H1 (cell line): Measurements from ENCODE around the gene ALOX15. TPM values are rescaled to one million over a fixed set of nuclear protein-coding genes. Genes with fewer than 3 reads are reported as not detected.

ENCODE experiments used
- CTCF ChIA-PET: fragments of 300-600 bp; sonication (Branson Sonifier 250); formaldehyde crosslinking; loops from one replicate; lab custom pipeline; 2021; ENCODE audit not compliant: partially characterized antibody; lab: Charles Lee
- POLR2A ChIA-PET: fragments of 300-600 bp; sonication (Branson Sonifier 250); formaldehyde crosslinking; loops from one replicate; lab custom pipeline; 2021; ENCODE audit warnings: inconsistent platforms; ENCODE audit not compliant: partially characterized antibody; lab: Charles Lee
- DNase-seq, 2 experiments: peaks; one replicate each; pipeline versions ENCODE4 v3.0.0 to v3.0.0-alpha.2; 2010 to 2022; ENCODE audit warnings: low spot score in 2 of 2, low read depth in 1 of 2, mixed read lengths in 1 of 2
- FAIRE-seq: peaks from 2 replicates; lab custom pipeline; 2011; peaks lifted over from hg19 to GRCh38; lab: Jason Lieb, UNC
- H2AFZ ChIP-seq: 2 replicates; pipeline ENCODE4 v1.8.1; 2012; ENCODE audit warnings: low read length, inconsistent platforms
- H2AK5ac ChIP-seq: 2 replicates; pipeline ENCODE4 v1.6.1; 2013; ENCODE audit warnings: low read depth, low read length
- H2BK120ac ChIP-seq: replicated peaks from 2 replicates; pipeline ENCODE3; 2013; ENCODE audit warnings: low read depth, low read length, inconsistent platforms
- H2BK12ac ChIP-seq: 2 replicates; pipeline ENCODE4 v1.6.1; 2013; ENCODE audit warnings: low read depth, low read length
- H2BK15ac ChIP-seq: 2 replicates; pipeline ENCODE4 v1.6.1; 2013; ENCODE audit warnings: low read length
- H2BK20ac ChIP-seq: 2 replicates; pipeline ENCODE4 v1.6.1; 2013; ENCODE audit warnings: low read length
- H2BK5ac ChIP-seq: 2 replicates; pipeline ENCODE4 v1.6.1; 2013; ENCODE audit warnings: low read depth, low read length
- H3K14ac ChIP-seq: 2 replicates; pipeline ENCODE4 v1.6.1; 2013; ENCODE audit warnings: inconsistent platforms; ENCODE audit not compliant: insufficient read length
- H3K18ac ChIP-seq: 2 replicates; pipeline ENCODE4 v1.6.1; 2013; ENCODE audit warnings: low read length; ENCODE audit errors: extremely low read depth
- H3K23ac ChIP-seq: 2 replicates; pipeline ENCODE4 v1.6.1; 2013; ENCODE audit warnings: inconsistent platforms; ENCODE audit not compliant: insufficient read length
- H3K23me2 ChIP-seq: 2 replicates; pipeline ENCODE4 v1.6.1; 2013; ENCODE audit warnings: low read depth, low read length
- H3K27ac ChIP-seq: 2 replicates; pipeline ENCODE4 v1.6.1; 2011; ENCODE audit warnings: low read depth, low read length, inconsistent platforms
- H3K27me3 ChIP-seq, 4 experiments: replicated peaks in 1 of 4; 1 replicate in 1 of 4; 2 replicates in 3 of 4; pipeline versions ENCODE4 v1.6.1 to v1.8.1; 2011 to 2013; ENCODE audit warnings: low read length in 3 of 4, mild to moderate bottlenecking in 3 of 4, inconsistent platforms in 2 of 4, mixed read lengths in 2 of 4, moderate library complexity in 1 of 4; ENCODE audit not compliant: control insufficient read depth in 3 of 4, insufficient read depth in 3 of 4; ENCODE audit errors: extremely low read depth in 1 of 4
- H3K36me3 ChIP-seq, 4 experiments: 2 replicates each; pipeline versions ENCODE4 v1.6.1 to v1.8.1; 2011 to 2013; ENCODE audit warnings: mild to moderate bottlenecking in 4 of 4, low read length in 3 of 4, moderate library complexity in 2 of 4, control low read depth in 1 of 4, inconsistent platforms in 1 of 4; ENCODE audit not compliant: insufficient read depth in 4 of 4, control insufficient read depth in 2 of 4
- H3K4ac ChIP-seq: replicated peaks from 2 replicates; pipeline ENCODE3; 2013; ENCODE audit warnings: low read length, low read depth, mixed read lengths, inconsistent platforms; ENCODE audit not compliant: insufficient read length
- H3K4me1 ChIP-seq, 4 experiments: replicated peaks in 1 of 4; 1 replicate in 1 of 4; 2 replicates in 3 of 4; pipeline versions ENCODE4 v1.6.1 to v1.8.1; 2011 to 2013; ENCODE audit warnings: low read length in 3 of 4, inconsistent platforms in 2 of 4, mixed read lengths in 1 of 4; ENCODE audit not compliant: insufficient read depth in 4 of 4, control insufficient read depth in 3 of 4
- H3K4me2 ChIP-seq, 2 experiments: 2 replicates each; pipeline versions ENCODE4 v1.6.1 to v1.8.1; 2011 to 2013; ENCODE audit warnings: low read depth in 2 of 2, low read length in 2 of 2, control low read depth in 1 of 2, inconsistent platforms in 1 of 2, mild to moderate bottlenecking in 1 of 2; ENCODE audit not compliant: insufficient read depth in 1 of 2
- H3K4me3 ChIP-seq, 4 experiments: fragments of 200-600, 300-600 bp in 1 of 4; sonication (generic), shearing (Covaris generic), sonication (Bioruptor Twin) in 1 of 4; 2 replicates each; pipeline versions ENCODE4 v1.5.1 to v1.8.1; 2011 to 2016; ENCODE audit warnings: low read length in 4 of 4, low read depth in 3 of 4, control low read depth in 2 of 4, inconsistent platforms in 2 of 4, mild to moderate bottlenecking in 2 of 4, mixed read lengths in 1 of 4, moderate library complexity in 1 of 4; ENCODE audit not compliant: insufficient read depth in 2 of 4; ENCODE audit errors: extremely low read depth in 1 of 4
- H3K56ac ChIP-seq: replicated peaks from 2 replicates; pipeline ENCODE3; 2013; ENCODE audit warnings: low read depth, mild to moderate bottlenecking, mixed read lengths, low read length, inconsistent platforms; ENCODE audit not compliant: insufficient read length
- H3K79me1 ChIP-seq: 2 replicates; pipeline ENCODE4 v1.6.1; 2013; ENCODE audit warnings: low read depth, low read length, control low read depth
- H3K79me2 ChIP-seq, 2 experiments: 2 replicates each; pipeline versions ENCODE4 v1.6.1 to v1.8.1; 2012 to 2013; ENCODE audit warnings: low read length in 2 of 2, mild to moderate bottlenecking in 2 of 2, inconsistent platforms in 1 of 2; ENCODE audit not compliant: insufficient read depth in 2 of 2, control insufficient read depth in 1 of 2
- H3K9ac ChIP-seq, 4 experiments: replicated peaks in 1 of 4; 1 replicate in 1 of 4; 2 replicates in 3 of 4; pipeline versions ENCODE4 v1.6.1 to v1.8.1; 2011 to 2013; ENCODE audit warnings: low read depth in 3 of 4, low read length in 3 of 4, control low read depth in 2 of 4, mild to moderate bottlenecking in 2 of 4, moderate library complexity in 2 of 4, inconsistent platforms in 1 of 4; ENCODE audit errors: extremely low read depth in 1 of 4
- H3K9me3 ChIP-seq, 2 experiments: 2 replicates each; pipeline versions ENCODE4 v1.6.1 to v1.8.1; 2012 to 2013; ENCODE audit warnings: mild to moderate bottlenecking in 2 of 2, moderate library complexity in 2 of 2, control low read depth in 1 of 2, inconsistent platforms in 1 of 2, low read depth in 1 of 2, low read length in 1 of 2, mixed read lengths in 1 of 2; ENCODE audit not compliant: insufficient read depth in 2 of 2
- H4K20me1 ChIP-seq, 2 experiments: replicated peaks in 1 of 2; 2 replicates each; pipeline versions ENCODE3 to v1.8.1; 2011 to 2013; ENCODE audit warnings: inconsistent platforms in 2 of 2, low read length in 2 of 2, mild to moderate bottlenecking in 1 of 2; ENCODE audit not compliant: insufficient read depth in 2 of 2, control insufficient read depth in 1 of 2
- H4K5ac ChIP-seq: 2 replicates; pipeline ENCODE4 v1.6.1; 2013; ENCODE audit warnings: low read length, low read depth, mixed read lengths, inconsistent platforms; ENCODE audit not compliant: insufficient read length
- H4K8ac ChIP-seq: 2 replicates; pipeline ENCODE4 v1.8.0; 2013; ENCODE audit warnings: mild to moderate bottlenecking, moderate library complexity, low read length, inconsistent platforms; ENCODE audit not compliant: insufficient read depth; ENCODE audit errors: extremely low read depth
- H4K91ac ChIP-seq: replicated peaks from 2 replicates; pipeline ENCODE3; 2013; ENCODE audit warnings: low read length, mixed read lengths, inconsistent platforms; ENCODE audit not compliant: insufficient read length
- CBX5 ChIP-seq: fragments of 300-800, 300-1000 bp; sonication (generic); IDR thresholded peaks from 2 replicates; pipeline ENCODE4 v1.7.1; 2016; ENCODE audit warnings: antibody characterized with exemption, low read length, low read depth
- EP300 ChIP-seq, 2 experiments: IDR thresholded peaks; 1 replicate in 1 of 2; 2 replicates in 1 of 2; pipeline ENCODE4 v1.6.1; 2011 to 2012; ENCODE audit warnings: low read depth in 2 of 2, low read length in 2 of 2, mild to moderate bottlenecking in 2 of 2, borderline replicate concordance in 1 of 2, inconsistent platforms in 1 of 2, moderate library complexity in 1 of 2
- GABPA ChIP-seq: IDR thresholded peaks from 2 replicates; pipeline ENCODE4 v1.6.1; 2011; ENCODE audit warnings: mild to moderate bottlenecking, low read length, moderate library complexity, borderline replicate concordance; ENCODE audit not compliant: insufficient read depth
- MAX ChIP-seq: IDR thresholded peaks from 2 replicates; pipeline ENCODE4 v1.6.1; 2012; ENCODE audit warnings: inconsistent platforms
- RBBP5 ChIP-seq: IDR thresholded peaks from 2 replicates; pipeline ENCODE4 v1.7.1; 2012; ENCODE audit warnings: low read depth, mild to moderate bottlenecking, inconsistent platforms, low read length, moderate library complexity, borderline replicate concordance
- SAP30 ChIP-seq: fragments of 300-600 bp; sonication (generic); IDR thresholded peaks from 2 replicates; pipeline ENCODE4 v1.7.1; 2012; ENCODE audit warnings: low read length, moderate library complexity, mild to moderate bottlenecking, inconsistent platforms; ENCODE audit not compliant: insufficient read depth, insufficient replicate concordance
- SRF ChIP-seq: IDR thresholded peaks from 2 replicates; pipeline ENCODE4 v1.6.1; 2011; ENCODE audit warnings: mild to moderate bottlenecking, low read depth, low read length, moderate library complexity
- YY1 ChIP-seq: IDR thresholded peaks from 2 replicates; pipeline ENCODE4 v1.6.1; 2011; ENCODE audit warnings: low read depth, mild to moderate bottlenecking, low read length
- WGBS, 2 experiments: shearing (Covaris generic) in 1 of 2; methylation state at CpG; one replicate each; pipeline versions ENCODE4 v1.1.6 to v1.1.7; 2013 to 2015; ENCODE audit warnings: low lambda C conversion rate in 2 of 2, mixed read lengths in 2 of 2, inconsistent platforms in 1 of 2, low coverage in 1 of 2, missing lambda C conversion rate in 1 of 2; ENCODE audit not compliant: insufficient replicate concordance in 2 of 2, insufficient coverage in 1 of 2, insufficient read length in 1 of 2; ENCODE audit errors: extremely low coverage in 1 of 2, missing lambda C conversion rate in 1 of 2; 5-methylcytosine and 5-hydroxymethylcytosine counted together
- polyA plus RNA-seq, 7 experiments: library from polyadenylated mRNA; depleted of rRNA in 3 of 7; stranded (reverse) in 5 of 7; unstranded in 2 of 7; fragments of >200 nt in 5 of 7; fragments of 200-250 nt in 2 of 7; gene quantifications; 1 replicate in 5 of 7; 2 replicates in 1 of 7; 4 replicates in 1 of 7; pipeline versions ENCODE4 v1.2.1 to v1.2.3, GENCODE V29; 2011 to 2013; ENCODE audit warnings: missing spikeins in 2 of 7, mixed read lengths in 2 of 7
- total RNA-seq: library from RNA; stranded (reverse); fragmentation: NEBNext Ultra II Directional; extraction: Animal tissue kit (Norgen Biotek cat#: 25700); gene quantifications from 2 replicates; pipeline ENCODE4 v1.2.1, GENCODE V29; 2021
- TF ChIP-seq, protein P1 (sequence below): IDR thresholded peaks from 2 replicates; pipeline ENCODE4 v1.6.1; 2012; ENCODE audit warnings: low read length, inconsistent platforms

The ALOX15 gene
- total and polyA plus RNA-seq, 2 of the 8 experiments (the other 6 are each of a cell fraction or from before 2014, with no cell fraction given): 1.5 to 1.7 TPM

DNA sequence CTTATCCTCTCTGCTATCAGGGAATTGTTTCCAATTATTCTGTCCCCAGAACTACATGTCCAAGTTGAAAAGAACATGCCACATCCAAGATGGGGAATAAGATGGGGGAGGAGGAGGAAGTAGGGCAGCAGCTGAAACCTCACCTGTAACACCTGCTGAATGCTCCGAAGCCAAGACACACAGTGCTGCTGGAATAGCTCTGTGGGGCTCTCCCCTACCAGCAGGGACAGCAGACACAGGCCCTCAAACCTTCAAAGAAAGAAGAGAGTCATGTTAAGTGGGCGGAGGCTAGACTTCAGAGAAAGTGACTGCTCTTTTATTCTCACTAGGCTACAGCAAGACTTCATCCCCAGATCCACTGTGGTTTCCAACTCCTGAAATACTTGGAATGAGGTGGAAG lies 49.3 kb upstream of the ALOX15 start:
- Histone ChIP-seq H3K23me2 (no peaks in the 10 kb centered on the region), H3K56ac (no peak overlapping the region), H3K23ac (no peak overlapping the region), H3K27ac (no peak overlapping the region), H3K79me1 (peaks cover 4% of the 10 kb centered on the region; the same call in 1 of the 2 replicates), H3K14ac (no peak overlapping the region), H3K79me2 (peaks cover 20 to 84% of the 10 kb centered on the region in 2 experiments), H3K9me3 (no peaks in the 10 kb centered on the region), H4K91ac (no peak overlapping the region), H2AFZ (no peak overlapping the region), H4K5ac (no peak overlapping the region), H3K4me3 (no peak overlapping the region), H2BK5ac (no peak overlapping the region), H2AK5ac (no peak overlapping the region), H3K4ac (no peak overlapping the region), H3K4me1 (no peaks in the 10 kb centered on the region), H3K4me2 (no peak overlapping the region), H3K36me3 (peaks cover 6 to 23% (median 17%) of the 10 kb centered on the region in 4 experiments), H3K27me3 (no peaks in the 10 kb centered on the region), H4K20me1 (peaks cover 9 to 10% of the 10 kb centered on the region in 2 experiments), H2BK15ac (no peak overlapping the region), H3K18ac (no peak overlapping the region), H4K8ac (no peak overlapping the region), H2BK20ac (no peak overlapping the region), H2BK120ac (no peak overlapping the region), H2BK12ac (no peak overlapping the region), H3K9ac (no peak overlapping the region; a peak in 1 of 7 replicates)
- DNase-seq (no peak), FAIRE-seq (no peak)
- WGBS, 2 experiments: 81% methylated on average over 2 of the region's 2 CpGs; no CpG with 5 or more reads in 1 of the 2 experiments
- POLR2A ChIA-PET: interaction anchor here (0.8 to 1.7 kb wide), 2 partner anchors 12 to 18 kb away, joined by 3 to 5 read pairs; no protein-coding TSS in a partner anchor
- CTCF ChIA-PET: interaction anchor here (0.6 to 1.5 kb wide), 4 partner anchors 18 to 213 kb away, joined by 3 to 4 read pairs (median 3); no protein-coding TSS in a partner anchor
- TF ChIP-seq YY1: no peak
- TF ChIP-seq SRF: no peak
- TF ChIP-seq MAX: no peak
- no peak for TF ChIP-seq GABPA
- TF ChIP-seq EP300 (IDR thresholded peaks at IDR 0.05; ENCODE audit: borderline replicate concordance in 1 of 2, low read depth in 2 of 2, low read length in 2 of 2): no peak
- no peak for TF ChIP-seq RBBP5
- no peak for TF ChIP-seq CBX5
- TF ChIP-seq, protein P1, sequence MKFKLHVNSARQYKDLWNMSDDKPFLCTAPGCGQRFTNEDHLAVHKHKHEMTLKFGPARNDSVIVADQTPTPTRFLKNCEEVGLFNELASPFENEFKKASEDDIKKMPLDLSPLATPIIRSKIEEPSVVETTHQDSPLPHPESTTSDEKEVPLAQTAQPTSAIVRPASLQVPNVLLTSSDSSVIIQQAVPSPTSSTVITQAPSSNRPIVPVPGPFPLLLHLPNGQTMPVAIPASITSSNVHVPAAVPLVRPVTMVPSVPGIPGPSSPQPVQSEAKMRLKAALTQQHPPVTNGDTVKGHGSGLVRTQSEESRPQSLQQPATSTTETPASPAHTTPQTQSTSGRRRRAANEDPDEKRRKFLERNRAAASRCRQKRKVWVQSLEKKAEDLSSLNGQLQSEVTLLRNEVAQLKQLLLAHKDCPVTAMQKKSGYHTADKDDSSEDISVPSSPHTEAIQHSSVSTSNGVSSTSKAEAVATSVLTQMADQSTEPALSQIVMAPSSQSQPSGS: no peak
- no peak for TF ChIP-seq SAP30
